Esophagus mucosa (tissue), 1 donor: ENCODE measurements around the gene ZNF668. TPM values are rescaled to one million over a fixed set of nuclear protein-coding genes. Genes with fewer than 3 reads are reported as not detected.
"Not testable (repeated sequence)": the region's sequence is repeated elsewhere in the genome, so short reads cannot be mapped to it uniquely, and the experiment has no call there.

Experiments
- ATAC-seq: fragments of 200-7000 bp; cut with Tn5 transposase; one replicate; pipeline ENCODE4 v1.9.1; 2020
- total RNA-seq: library from RNA; stranded (reverse); gene quantifications from one replicate; pipeline ENCODE4 v1.2.4, GENCODE V29; 2023
- donor health status: DM: yes; HTN: yes; CAD: no.

The ZNF668 gene
- total RNA-seq, 1 donor from 2014 or later: 5.3 TPM

DNA sequence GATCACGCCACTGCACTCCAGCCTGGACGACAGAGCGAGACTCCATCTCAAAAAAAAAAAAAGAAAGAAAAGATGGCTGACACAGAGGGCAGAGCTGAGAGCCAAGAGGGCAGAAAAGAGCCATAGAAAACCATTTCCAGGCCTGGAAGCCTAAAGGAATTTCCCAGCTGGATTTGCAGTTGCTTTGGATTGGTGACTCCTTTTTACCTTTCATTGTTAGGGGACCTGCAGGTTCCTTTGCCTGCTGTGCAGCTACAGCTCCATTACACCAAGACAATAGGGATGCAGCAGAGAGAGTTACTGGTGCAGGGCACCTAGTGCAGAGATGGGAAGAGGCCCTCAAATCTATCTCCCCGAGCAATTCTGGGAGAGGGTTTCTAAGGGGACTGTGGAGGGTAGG is 18.4 kb downstream of the ZNF668 start:
- ATAC-seq: no peak

DNA sequence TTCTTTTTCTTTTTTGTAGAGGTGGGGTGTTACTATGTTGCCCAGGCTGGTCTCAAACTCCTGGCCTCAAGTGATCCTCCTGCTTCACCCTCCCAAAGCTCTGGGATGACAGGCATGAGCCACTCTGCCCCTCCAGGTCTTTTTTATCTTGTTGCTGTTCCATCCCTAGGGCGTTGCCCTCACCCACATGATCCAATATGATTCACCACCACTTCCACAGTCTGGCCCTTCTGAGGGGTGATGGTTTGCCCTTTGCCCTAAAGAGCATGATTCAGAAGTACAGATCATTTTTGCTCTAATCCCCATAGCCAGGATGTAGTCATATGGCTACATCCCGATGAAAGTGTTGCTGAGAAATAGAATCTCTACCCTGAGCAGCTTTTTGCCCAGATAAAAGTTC is 21.9 kb downstream of the ZNF668 start:
- peak; percentile 97 for ATAC-seq

DNA sequence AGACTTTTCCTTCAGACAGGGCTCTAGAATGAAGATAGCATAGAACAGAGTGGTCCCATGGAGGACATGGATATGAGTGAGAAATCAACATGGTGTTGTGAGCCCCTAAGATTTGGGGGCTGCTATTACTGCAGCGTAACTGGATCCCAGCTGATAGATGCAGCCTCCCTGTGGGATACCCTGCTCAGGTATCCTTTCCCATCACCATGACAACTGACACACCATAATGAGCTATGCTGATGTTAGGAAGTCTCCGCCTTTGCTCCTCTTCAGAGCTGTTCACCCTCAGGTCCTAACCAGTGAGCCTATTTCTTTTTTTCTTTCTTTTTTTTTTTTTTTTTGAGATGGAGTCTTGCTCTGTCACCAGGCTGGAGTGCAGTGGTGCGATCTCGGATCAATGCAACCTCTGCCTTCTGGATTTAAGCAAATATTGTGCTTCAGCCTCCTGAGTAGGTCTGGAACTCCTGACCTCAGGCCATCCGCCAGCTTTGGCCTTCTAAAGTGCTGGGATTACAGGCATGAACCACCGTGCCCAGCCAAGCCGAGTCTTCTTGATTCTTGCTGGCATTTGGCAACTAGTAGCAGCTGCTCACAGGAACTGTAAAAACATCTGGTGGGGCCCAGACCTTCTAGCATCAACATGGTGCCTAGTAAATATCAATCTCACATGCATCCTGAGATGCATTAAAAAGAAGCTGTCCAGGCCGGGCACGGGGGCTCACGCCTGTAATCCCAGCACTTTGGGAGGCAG is 23.6 kb downstream of the ZNF668 start:
- ATAC-seq: no peak

DNA sequence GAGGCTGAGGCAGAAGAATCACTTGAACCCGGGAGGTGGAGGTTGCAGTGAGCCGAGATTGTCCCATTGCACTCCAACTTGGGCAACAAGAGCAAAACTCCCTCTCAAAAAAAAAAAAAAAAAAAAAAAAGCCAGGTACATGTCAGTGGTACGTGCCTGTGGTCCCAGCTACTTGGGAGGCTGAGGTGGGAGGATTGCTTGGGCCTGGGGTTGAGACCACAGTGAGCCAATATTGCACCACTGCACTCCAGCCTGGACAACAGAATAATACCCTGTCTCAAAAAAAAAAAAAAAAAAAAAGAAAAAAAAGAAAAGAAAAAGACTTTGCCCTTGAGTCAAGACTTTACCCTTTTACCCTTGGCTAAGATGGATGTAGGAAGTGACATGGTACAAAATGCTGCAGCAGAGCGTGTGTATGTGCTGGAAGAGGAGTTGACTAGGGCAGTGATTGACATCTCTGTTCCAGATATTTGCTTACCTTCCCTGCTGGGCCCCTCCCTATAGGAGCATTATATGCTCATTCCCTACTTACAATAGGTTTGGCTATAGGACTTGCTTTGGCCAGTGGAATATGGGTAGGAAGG is 30.1 kb downstream of the ZNF668 start:
- no peak for ATAC-seq

GRCh38 chr16:31043352-31043751 is 30.7 kb downstream of the ZNF668 start:
- no peak for ATAC-seq

DNA sequence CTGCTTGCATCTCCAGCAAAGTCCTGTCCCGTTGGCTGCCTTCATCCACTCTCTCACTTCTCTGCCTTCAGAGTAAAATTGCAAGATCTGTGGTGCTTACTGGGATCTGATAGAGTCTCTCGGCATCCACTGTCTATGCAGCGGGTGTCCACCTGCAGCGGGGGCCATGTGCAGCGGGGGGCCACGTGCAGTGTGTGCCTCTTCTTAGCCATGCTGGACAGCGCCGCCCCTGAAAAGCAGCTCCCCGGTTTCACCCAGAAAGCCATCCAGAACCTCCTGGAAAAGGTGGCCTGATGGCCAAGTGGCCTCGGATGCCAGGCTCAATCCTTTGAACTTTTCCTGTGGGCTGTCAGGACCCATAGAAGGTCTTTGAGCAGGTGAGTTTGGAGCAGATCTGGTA is 31.2 kb downstream of the ZNF668 start:
- no peak for ATAC-seq

GRCh38 chr16:31038993-31039392 is 35.0 kb downstream of the ZNF668 start:
- no peak for ATAC-seq

- no peak for ATAC-seq
Measured at GRCh38 chr16:31036691-31037090, 37.3 kb downstream of the ZNF668 start.

DNA sequence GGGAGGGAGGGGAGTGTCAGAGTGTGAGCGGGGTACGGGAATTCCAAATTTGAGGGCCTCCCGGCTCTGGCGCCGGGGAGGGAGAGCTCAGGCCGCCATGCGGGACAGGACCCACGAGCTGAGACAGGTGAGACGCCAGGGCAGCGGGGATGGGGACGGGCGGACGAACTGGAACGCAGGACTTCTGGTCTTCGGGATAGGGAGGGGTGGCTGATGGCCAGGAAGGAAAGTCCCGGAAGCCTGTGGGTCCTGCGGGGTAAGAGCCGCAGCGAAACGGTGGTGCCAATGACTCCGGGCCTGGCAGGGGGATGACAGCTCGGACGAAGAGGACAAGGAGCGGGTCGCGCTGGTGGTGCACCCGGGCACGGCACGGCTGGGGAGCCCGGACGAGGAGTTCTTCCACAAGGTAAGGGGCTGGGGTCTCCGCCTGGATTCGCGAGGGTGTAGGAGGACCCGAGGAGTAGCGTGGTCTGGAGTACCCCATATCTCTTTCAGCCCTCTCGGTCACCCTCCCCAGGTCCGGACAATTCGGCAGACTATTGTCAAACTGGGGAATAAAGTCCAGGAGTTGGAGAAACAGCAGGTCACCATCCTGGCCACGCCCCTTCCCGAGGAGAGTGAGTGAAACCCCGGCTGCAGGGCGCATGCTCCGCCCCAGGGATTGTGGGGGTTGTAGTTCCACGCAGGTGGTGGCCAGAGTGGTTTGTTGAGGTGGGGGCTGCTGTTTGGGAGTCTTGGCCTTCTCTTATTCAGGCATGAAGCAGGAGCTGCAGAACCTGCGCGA is 40.1 kb downstream of the ZNF668 start:
- peak; percentile 74 for ATAC-seq

DNA sequence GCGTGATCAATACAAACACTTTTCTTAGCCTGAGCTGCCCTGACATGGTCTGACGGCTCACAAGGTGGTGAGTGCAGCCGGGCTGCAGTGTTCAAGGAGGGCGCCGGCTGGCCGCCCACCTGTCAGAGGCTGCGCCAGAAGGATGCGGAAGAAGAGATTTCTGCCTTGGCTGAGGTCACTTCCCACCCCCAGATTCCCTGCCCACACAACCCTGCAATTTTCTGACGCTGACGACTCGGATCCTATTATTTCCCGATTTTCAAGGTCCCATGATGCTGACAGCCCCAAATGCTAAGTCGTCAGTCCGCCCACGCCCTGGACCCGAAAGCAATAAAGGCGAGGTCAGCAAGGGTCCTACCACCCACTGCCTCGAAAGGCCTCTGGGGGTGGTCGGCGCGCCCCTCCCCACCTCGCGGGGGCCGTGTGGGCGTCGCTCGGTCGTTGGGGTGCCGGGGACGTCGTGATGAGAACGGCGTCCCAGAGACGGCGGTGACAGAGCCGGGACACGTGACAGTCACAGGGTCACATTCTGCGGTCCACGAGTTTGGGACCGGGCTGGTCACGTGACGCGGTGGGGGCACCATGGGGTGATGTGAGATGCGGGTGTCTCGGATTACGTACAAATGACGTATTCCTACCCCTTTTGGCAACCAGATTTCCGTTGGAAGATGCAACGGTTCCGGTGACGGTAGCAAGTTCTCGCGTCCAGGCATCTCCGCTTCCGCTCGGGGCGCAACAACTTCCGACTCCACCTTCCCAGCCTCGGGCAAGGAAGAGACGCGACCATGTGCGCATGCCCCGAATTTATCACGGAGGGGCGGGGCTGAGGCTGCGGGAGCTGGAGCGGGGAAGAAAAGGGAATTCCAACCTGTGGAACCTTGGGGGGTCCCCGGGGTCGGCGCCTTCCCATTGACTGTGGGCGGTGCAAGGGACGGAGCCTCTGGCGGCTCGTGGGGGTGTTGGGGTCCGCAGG is 41.0 kb downstream of the ZNF668 start, which contains the start of gene STX4:
Gene STX4, plus strand, starts transcription at position 823 of the 973 bp plus-strand sequence. CDS start 248 bp downstream, outside the sequence.
- ATAC-seq: peak; percentile 92

- ATAC-seq: no peak
Measured at GRCh38 chr16:31031276-31031675, 42.8 kb downstream of the ZNF668 start.

DNA sequence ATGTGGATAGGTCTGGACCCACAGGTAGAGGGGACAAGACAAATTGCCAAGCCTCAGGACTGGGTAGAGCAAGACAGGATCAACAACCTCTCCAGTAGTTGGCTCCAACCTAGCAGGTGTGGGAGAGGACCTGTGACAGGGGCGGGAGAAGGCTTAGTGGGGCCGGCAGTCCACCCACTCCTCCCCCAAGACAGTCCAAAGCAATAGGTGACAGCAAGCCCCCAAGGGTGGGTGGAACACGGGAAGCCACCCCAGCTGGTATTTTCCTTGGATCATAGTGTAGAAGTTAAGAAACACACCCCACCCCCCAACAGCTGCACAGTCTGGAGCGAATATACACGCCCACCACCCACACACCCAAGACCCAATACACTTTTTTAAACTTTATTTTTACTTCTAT is 44.8 kb downstream of the ZNF668 start:
- ATAC-seq: no peak

DNA sequence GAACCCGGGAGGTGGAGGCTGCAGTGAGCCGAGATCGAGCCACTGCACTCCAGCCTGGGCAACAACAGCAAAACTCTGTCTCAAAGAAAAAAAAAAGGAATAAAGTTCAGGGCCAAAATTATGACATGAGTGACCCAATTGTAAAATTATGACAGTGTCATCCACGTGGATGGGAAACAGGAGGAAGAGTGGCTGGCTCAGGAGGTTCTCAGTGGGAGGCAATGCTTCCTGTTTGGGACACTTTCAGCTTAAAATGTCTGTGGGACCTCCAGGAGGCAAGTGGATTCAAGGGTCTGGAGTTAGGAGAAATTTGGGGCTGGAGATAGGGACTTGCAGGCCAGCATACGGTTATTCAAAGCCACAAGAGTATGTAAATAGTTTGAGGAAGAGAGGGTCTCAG is 48.7 kb downstream of the ZNF668 start:
- no peak for ATAC-seq

DNA sequence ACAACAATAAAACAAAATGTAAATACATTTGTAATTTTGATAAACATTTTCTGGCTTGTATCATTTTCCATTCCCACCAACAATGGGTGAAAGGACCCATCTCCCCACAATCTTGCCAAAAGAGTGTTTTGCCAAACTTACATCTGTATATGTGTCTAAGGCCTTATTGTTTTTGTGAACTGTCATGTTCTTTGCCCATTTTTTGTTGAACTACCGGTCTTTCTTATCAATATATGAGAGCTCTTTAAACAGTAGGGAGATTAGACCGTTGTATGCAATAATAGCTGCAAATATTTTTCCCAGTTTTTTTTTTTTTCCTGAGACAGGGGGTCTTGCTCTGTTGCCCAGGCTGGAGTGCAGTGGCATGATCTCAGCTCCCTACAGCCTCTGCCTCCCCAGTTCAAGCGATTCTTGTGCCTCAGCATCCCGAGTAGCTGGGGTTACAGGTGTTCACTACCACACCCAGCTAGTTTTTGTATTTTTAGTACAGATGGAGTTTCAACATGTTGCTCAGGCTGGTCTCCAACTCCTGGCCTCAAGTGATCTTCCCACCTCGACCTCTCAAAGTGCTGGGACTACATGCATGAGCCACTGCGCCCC is 50.3 kb downstream of the ZNF668 start:
- no peak for ATAC-seq

DNA sequence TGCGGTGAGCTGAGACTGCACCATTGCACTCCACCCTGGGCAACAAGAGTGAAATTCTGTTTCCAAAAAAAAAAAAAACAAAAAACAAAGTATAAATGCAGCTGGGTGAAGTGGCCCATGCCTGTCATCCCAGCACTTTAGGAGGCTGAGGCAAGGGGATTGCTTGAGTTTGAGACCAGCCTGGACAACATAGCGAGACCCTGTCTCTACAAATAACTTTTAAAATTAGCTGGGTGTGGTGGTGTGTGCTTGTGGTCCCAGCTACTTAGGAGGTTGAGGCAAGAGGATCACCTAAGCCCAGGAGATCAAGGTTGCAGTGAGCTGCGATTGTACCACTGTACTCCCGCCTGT is 50.8 kb downstream of the ZNF668 start:
- no peak for ATAC-seq

- no peak for ATAC-seq
Measured at GRCh38 chr16:31022544-31023251, 51.3 kb downstream of the ZNF668 start.

GRCh38 chr16:31020536-31020935 is 53.5 kb downstream of the ZNF668 start:
- ATAC-seq: no peak

GRCh38 chr16:31017756-31018155 is 56.3 kb downstream of the ZNF668 start:
- ATAC-seq: not testable (repeated sequence)

GRCh38 chr16:31016018-31016417 is 58.0 kb downstream of the ZNF668 start:
- peak; percentile 26 for ATAC-seq

- not testable (repeated sequence) for ATAC-seq
Measured at GRCh38 chr16:31013292-31013691, 60.7 kb downstream of the ZNF668 start.

DNA sequence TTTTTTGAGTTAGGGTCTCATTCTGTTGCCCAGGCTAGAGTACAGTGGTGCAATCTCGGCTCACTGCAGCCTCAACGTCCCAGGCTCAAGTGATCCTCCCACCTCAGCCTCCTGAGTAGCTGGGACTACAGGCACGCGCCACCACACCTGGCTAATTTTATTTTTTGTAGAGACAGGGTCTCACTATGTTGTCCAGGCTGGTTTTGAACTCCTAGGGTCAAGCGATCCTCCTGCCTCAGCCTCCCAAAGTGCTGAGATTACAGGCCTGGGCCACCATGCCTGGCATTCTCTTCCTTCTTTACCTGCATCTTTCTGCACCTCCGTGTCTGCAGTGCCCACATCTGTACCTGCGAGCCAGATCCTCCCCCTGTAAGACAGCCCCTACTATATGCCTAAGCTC is 62.2 kb downstream of the ZNF668 start:
- ATAC-seq: not testable (repeated sequence)
